Body of pancreas (tissue), 4 donors: ENCODE data around the gene WWC2. TPM values are rescaled to one million over a fixed set of nuclear protein-coding genes. Genes with fewer than 3 reads are reported as not detected.

Source experiments
- ATAC-seq: fragments of 150-250 bp; one replicate; pipeline ENCODE4 v1.9.1; 2016
- DNase-seq, 4 donors: peaks; one replicate each; pipeline ENCODE4 v3.0.0-alpha.2; 2019
- H3K27ac ChIP-seq, 4 donors: fragments of 200-600 bp; sonication (generic); 1 replicate in 3 of 4; 2 replicates in 1 of 4; pipeline versions ENCODE4 v1.5.1 to v1.6.1; 2016 to 2019; ENCODE audit warnings: mild to moderate bottlenecking in 1 of 4, mixed read lengths in 1 of 4, moderate library complexity in 1 of 4
- H3K27me3 ChIP-seq, 2 donors: fragments of 200-600 bp; sonication (generic); one replicate each; pipeline ENCODE4 v1.6.0; 2016; ENCODE audit warnings: mild to moderate bottlenecking in 1 of 2
- H3K36me3 ChIP-seq, 2 donors: fragments of 200-600 bp; sonication (generic); replicated peaks in 1 of 2; 2 replicates each; pipeline ENCODE4 v1.5.1; 2016; ENCODE audit warnings: low read depth in 2 of 2; ENCODE audit not compliant: insufficient read depth in 1 of 2
- H3K4me1 ChIP-seq: fragments of 200-600 bp; sonication (generic); one replicate; pipeline ENCODE4 v1.6.0; 2016
- H3K4me3 ChIP-seq, 2 donors: fragments of 200-600 bp; sonication (generic); 1 replicate in 1 of 2; 2 replicates in 1 of 2; pipeline ENCODE4 v1.5.1; 2016 to 2019
- H3K9me3 ChIP-seq, 3 donors: fragments of 200-600 bp; sonication (generic); 1 replicate in 2 of 3; 2 replicates in 1 of 3; pipeline ENCODE4 v1.5.1; 2016
- POLR2A ChIP-seq, 3 donors: fragments of 450-650 bp; IDR thresholded peaks; one replicate each; pipeline ENCODE4 v1.6.1; 2016; ENCODE audit warnings: antibody characterized with exemption in 3 of 3, mild to moderate bottlenecking in 2 of 3
- WGBS, 2 donors: methylation state at CpG; one replicate each; pipeline ENCODE4 v1.1.5; 2017; 5-methylcytosine and 5-hydroxymethylcytosine counted together
- intact Hi-C: fragments of 100-400 bp; cut with DNase I; formaldehyde crosslinking; loops from one replicate; pipeline ENCODE4 v1.15.1; 2023
- total RNA-seq, 2 donors: library from RNA; depleted of rRNA; stranded (reverse); fragments of >200 nt; gene quantifications; one replicate each; pipeline ENCODE4 v1.1.0, GENCODE V29; 2016
- TF ChIP-seq, protein P1 (sequence below), 7 experiments: fragments of 450-650 bp in 4 of 7; fragments of 200-600 bp in 3 of 7; sonication (generic) in 3 of 7; IDR thresholded peaks; one replicate each; pipeline ENCODE4 v1.5.1; 2016 to 2019; ENCODE audit warnings: antibody characterized with exemption in 7 of 7

WWC2 gene
- total RNA-seq, 2 donors from 2014 or later, result 24.4 to 30.3 TPM

- DNase-seq (no peak), ATAC-seq (no peak)
- Histone ChIP-seq H3K4me1 (no peaks in the 10 kb centered on the region), H3K36me3 (no peaks in the 10 kb centered on the region), H3K27me3 (no peaks in the 10 kb centered on the region), H3K4me3 (no peak overlapping the region), H3K27ac (no peak overlapping the region), H3K9me3 (no peaks in the 10 kb centered on the region)
- WGBS, 2 donors, result 91 to 98% methylated on average over 4 of the region's 4 CpGs
- intact Hi-C loops, result no loop called here
- TF ChIP-seq POLR2A (IDR thresholded peaks at IDR 0.05), result no peak
- TF ChIP-seq, protein P1, sequence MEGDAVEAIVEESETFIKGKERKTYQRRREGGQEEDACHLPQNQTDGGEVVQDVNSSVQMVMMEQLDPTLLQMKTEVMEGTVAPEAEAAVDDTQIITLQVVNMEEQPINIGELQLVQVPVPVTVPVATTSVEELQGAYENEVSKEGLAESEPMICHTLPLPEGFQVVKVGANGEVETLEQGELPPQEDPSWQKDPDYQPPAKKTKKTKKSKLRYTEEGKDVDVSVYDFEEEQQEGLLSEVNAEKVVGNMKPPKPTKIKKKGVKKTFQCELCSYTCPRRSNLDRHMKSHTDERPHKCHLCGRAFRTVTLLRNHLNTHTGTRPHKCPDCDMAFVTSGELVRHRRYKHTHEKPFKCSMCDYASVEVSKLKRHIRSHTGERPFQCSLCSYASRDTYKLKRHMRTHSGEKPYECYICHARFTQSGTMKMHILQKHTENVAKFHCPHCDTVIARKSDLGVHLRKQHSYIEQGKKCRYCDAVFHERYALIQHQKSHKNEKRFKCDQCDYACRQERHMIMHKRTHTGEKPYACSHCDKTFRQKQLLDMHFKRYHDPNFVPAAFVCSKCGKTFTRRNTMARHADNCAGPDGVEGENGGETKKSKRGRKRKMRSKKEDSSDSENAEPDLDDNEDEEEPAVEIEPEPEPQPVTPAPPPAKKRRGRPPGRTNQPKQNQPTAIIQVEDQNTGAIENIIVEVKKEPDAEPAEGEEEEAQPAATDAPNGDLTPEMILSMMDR (IDR thresholded peaks at IDR 0.05), result no peak
Measured at GRCh38 chr4:183183906-183184535, 85.0 kb downstream of the WWC2 start.

GRCh38 chr4:183185018-183185417, 86.0 kb downstream of the WWC2 start:
- H3K27me3 ChIP-seq, result no peaks in the 10 kb centered on the region
- TF ChIP-seq, protein P1 (IDR thresholded peaks at IDR 0.05), result no peak
- no peak for TF ChIP-seq POLR2A (IDR thresholded peaks at IDR 0.05)
- intact Hi-C loops, result no loop called here
- H3K4me3 ChIP-seq, result no peak overlapping the region
- H3K36me3 ChIP-seq, result no peaks in the 10 kb centered on the region
- H3K9me3 ChIP-seq, result no peaks in the 10 kb centered on the region
- H3K4me1 ChIP-seq, result no peaks in the 10 kb centered on the region
- WGBS, 2 donors, result 71 to 86% methylated on average over 5 of the region's 5 CpGs
- no peak overlapping the region for H3K27ac ChIP-seq
- DNase-seq (no peak), ATAC-seq (no peak)

DNA sequence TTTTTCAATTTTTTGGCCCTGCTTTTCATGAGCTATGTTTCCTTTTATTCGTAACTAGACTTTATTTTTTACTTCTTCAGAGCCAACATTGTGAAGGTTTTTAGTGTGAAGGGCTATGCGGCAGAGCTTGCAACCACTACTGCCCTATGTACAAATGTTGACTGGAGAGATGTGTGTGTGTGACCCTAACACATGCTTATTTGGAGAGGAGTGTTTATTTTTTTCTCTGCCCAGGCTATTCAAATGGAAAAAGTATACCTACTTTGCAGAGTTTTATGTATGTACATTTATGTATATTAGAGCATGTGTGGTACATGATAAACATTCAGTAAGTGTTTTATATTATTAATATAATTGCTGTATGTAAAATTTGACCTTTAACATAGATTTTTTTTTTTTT, 86.5 kb downstream of the WWC2 start:
- Histone ChIP-seq H3K27ac (no peak overlapping the region), H3K36me3 (no peaks in the 10 kb centered on the region), H3K9me3 (no peaks in the 10 kb centered on the region), H3K4me1 (no peaks in the 10 kb centered on the region), H3K27me3 (no peaks in the 10 kb centered on the region), H3K4me3 (no peak overlapping the region)
- WGBS, 2 donors, result 88 to 89% methylated on average over 2 of the region's 2 CpGs
- ATAC-seq (no peak), DNase-seq (no peak)
- TF ChIP-seq, protein P1 (IDR thresholded peaks at IDR 0.05), result no peak
- TF ChIP-seq POLR2A (IDR thresholded peaks at IDR 0.05), result no peak
- intact Hi-C loops, result no loop called here

DNA sequence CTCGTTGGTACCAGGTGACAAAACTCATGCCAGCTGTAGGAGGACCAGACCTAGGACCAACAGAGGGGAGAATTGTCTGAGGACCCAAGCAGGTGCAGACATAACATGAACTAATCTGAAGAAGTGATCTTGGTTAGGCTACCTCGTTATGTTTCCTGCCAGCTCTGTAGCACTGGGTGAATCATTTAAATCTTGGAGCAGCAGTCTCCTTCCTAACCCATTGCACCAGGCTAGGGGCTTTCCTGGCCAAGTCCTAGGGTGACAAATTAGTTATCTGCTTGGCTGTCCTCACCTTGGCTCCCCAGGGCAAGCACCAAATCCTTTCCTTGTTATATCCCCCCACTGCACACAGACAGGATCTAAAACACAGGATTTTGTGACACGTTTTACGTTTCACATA, 87.8 kb downstream of the WWC2 start:
- no peaks in the 10 kb centered on the region for H3K9me3 ChIP-seq
- H3K36me3 ChIP-seq, result no peaks in the 10 kb centered on the region
- ATAC-seq, result no peak
- H3K4me1 ChIP-seq, result peaks cover 8% of the 10 kb centered on the region
- no peak overlapping the region for H3K27ac ChIP-seq
- no peak for DNase-seq
- no peak overlapping the region for H3K4me3 ChIP-seq
- intact Hi-C loops, result no loop called here
- TF ChIP-seq POLR2A (IDR thresholded peaks at IDR 0.05), result no peak
- TF ChIP-seq, protein P1 (IDR thresholded peaks at IDR 0.05), result no peak
- WGBS, 2 donors, result 74% methylated on average over 3 to 4 of the region's 4 CpGs
- no peaks in the 10 kb centered on the region for H3K27me3 ChIP-seq

GRCh38 chr4:183190900-183191527, 92.0 kb downstream of the WWC2 start:
- Histone ChIP-seq H3K27ac (no peak overlapping the region), H3K4me1 (peaks cover 8% of the 10 kb centered on the region), H3K27me3 (no peaks in the 10 kb centered on the region), H3K4me3 (no peak overlapping the region), H3K36me3 (no peaks in the 10 kb centered on the region), H3K9me3 (no peaks in the 10 kb centered on the region)
- TF ChIP-seq, protein P1 (IDR thresholded peaks at IDR 0.05), result no peak
- TF ChIP-seq POLR2A (IDR thresholded peaks at IDR 0.05), result no peak
- WGBS, 2 donors, result 39 to 46% methylated on average over 4 of the region's 4 CpGs
- ATAC-seq (no peak), DNase-seq (no peak)
- intact Hi-C loops, result no loop called here
